Stimulated activated CD4-positive, alpha-beta T cell treated with anti-CD3 and anti-CD28 coated beads, Interleukin-4, amount 100 ng/mL, for 24 hours (primary cell): Measurements from ENCODE around the gene HSD17B3.
A peak's percentile ranks its signal among the peaks of the same experiment; 100 is the strongest.
"Not testable (repeated sequence)": the region's sequence is repeated elsewhere in the genome, so short reads cannot be mapped to it uniquely, and the experiment has no call there.

Experiments
- DNase-seq: peaks from one replicate; pipeline ENCODE4 v3.0.0-alpha.2; 2020

Gene HSD17B3

GRCh38 chr9:96302021-96302420 is at the start of gene HSD17B3:
HSD17B3 (minus strand) TSS chr9:96302176; CDS start chr9:96302104, 72 bp downstream.
- no peak for DNase-seq

DNA sequence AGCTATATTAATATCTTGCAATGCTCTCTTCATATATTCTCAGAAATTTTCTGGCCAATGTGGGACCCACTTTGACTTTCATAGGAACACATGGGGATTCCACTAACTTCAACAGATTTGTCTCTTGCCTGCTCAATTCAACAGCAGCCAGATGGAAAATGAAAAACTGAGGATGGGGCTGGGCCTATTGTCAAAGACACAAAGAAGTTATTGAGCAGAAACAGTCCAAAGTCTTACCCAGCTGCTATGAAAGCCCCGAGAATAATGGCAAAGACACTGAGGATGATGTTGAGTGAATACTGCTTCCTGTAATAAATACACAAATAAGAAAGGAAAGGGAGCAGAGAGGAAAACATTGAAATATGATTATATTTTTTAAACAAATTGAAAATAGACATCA is 48.9 kb upstream of the HSD17B3 start:
- DNase-seq = no peak

DNA sequence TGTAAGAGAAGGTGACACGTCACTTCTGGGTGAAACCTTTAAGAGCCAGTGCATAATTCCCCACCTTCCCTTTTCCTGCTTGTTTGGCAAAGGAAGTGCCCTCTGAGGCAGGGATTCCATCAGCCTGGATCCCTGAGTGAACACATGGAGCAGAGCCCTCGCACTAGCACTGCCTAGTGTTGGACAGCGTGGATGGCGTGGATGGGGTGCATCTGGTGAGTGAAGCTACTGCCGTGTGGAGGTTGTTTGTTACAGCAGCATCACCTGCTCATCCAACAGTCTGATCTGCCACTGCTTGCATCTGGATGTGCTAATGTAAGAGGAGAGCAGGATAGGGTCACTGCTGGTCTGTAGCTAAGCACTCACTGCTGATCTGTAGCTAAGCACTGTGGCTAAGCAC is 46.3 kb upstream of the HSD17B3 start:
- DNase-seq = no peak

GRCh38 chr9:96345551-96345950 is 43.6 kb upstream of the HSD17B3 start:
- no peak for DNase-seq

- no peak for DNase-seq
Measured at GRCh38 chr9:96344458-96345180, 42.6 kb upstream of the HSD17B3 start.

DNA sequence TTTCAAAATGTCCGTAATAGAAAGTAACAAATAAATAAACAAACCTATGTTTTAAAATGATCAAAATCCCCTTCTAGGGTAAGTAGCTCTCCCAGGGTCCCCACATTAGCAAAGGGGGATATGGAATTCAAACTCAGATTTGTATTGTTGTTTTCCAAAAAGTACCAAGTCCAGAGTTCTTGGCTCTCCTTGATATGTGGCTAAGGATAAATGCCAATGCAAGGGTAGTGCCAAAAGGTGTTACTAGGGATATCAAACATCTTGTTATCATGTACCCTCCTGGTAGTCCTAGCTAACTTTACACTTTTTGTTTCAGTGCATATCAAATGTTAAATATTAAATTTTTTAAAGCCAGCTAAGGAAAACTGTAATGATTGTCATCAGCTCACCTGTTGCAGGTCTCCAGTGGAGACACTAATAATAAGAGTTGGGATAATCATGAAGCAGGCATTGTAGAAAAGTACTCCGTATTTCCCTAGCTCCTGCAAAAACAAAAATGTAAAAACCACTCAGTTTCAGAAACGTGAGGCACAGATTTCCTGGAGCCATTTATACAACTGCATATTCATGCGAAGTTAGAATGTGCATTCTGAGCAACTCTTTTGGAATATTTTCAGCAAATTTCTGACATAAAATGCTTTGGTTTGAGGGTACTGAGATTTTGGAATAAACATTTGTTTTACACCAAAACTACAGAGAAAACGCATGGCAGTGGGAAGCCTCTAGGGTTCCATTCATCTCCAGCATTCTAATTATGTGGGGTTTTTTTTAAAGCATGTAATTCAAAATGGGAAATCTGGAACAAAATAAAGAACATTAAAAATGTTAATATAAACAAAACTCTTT is 41.8 kb upstream of the HSD17B3 start:
- no peak for DNase-seq

DNA sequence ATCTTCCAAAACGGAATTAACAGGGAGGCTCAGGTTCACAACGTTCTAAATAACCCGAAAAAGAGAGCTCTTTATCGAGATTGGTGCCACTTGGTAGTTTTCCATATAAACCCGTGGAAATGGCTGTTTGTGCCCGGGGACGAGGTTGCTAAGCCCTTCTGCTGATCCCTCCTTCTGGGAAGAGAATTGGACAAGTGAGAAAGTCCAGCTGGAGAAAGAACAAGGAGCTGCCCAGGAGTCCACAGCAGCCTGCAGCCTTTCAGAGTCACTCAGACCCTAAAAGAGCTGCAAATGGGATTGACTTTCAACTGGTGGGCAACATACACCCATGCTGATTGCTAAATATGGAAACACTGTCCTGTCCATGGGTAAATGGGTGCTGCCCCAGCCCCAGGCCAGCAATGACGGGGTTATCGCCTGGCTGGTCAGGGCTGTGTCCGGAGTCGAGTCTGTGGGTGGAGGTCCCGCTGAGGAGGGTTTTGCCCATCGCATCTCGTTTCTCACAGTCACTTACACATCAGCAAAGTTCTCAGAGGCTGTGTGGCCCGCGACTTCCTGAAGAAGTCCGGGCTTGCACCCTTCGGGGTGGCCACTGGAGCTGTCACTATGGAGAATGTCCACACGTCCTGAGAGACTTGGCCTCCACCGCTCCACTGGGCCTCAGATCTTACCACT is 40.7 kb upstream of the HSD17B3 start:
- no peak for DNase-seq

DNA sequence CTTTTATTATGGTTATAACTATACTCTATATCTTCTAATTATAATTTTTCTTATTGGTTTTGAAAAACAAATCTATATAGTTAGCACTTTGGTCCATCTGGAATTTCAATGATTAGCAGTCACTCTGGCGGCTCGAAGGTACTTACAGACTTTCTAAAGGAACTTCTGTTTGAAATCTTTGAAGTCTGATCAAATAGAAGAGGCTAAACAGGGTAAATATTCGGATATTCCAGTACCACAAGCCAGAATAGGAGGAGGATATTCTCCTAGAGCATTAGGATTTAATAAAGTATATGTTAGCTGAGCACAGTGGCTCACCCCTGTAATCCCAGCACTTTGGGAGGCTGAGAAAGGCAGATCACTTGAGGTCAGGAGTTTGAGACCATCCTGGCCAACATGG is 38.7 kb upstream of the HSD17B3 start:
- no peak for DNase-seq

- no peak for DNase-seq
Measured at GRCh38 chr9:96338299-96338698, 36.3 kb upstream of the HSD17B3 start.

DNA sequence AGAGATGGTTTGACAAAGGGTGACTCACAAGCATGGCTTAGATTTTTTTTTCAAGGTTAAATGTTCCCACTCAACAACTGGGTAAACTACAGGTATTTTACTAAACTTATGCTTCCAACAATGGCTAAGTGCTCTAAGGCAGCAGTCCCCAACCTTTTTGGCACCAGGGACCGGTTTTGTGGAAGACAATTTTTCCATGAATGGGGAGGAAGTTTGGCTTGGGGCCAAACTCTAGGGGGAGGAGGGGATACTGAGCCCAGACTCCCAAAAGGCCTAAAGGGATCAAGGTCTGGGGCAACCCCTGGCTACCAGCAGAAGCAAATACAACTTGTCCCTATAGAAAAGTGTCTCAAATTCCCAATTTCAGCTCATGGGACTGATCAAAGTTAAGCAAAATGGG is 32.0 kb upstream of the HSD17B3 start:
- DNase-seq = no peak

DNA sequence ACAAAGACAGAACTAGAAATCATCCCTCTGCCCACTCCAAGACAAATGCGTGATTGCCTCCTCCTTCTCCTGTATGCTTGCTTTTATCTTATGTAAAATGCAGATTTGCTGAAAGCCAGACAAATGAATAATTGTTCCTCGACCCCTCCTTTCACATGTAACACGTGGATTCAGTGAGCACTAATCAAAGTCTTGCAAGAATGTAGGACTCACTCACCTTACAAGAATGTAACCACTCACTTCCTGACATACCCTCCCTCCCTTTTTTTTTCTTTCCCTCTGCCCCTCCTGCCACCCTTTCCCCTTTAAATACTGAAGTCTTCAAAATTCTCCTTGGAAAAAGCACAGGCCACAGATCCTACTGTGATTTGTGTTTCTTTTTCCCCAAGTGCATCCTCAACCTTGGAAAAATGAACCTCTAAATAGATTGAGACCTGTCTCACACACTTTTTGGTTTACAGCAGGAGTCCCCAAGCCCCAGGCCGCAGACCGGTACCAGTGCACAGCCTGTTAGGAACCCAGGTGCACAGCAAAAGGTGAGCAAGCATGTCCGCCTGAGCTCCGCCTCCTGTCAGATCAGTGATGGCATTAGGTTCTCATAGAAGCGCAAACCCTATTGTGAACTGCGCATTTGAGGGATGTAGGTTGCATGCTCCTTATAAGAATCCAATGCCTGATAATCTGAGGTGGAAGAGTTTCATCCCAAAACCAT is 29.4 kb upstream of the HSD17B3 start:
- no peak for DNase-seq

GRCh38 chr9:96327694-96328352 is 25.8 kb upstream of the HSD17B3 start:
- peak; percentile 60 for DNase-seq

DNA sequence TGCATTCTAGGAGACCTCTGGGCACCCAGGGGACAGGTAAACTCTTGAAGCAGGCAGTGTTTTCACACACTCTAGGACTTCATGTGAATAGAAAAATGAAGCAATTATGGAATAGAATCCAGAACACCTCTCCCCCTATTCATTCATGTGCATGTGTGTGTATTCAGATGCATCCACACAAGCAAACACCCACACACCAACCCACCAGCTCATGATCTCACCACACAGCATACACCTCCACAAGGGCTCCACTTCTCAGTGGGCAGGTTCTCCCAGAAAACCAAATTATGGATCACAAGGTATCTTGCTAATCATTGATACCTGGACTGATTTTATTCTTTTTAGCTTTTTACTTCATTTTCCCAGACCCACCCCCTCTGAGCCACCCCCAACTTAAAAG is 21.2 kb upstream of the HSD17B3 start:
- no peak for DNase-seq

- DNase-seq = not testable (repeated sequence)
Measured at GRCh38 chr9:96322736-96323135, 20.8 kb upstream of the HSD17B3 start.

DNA sequence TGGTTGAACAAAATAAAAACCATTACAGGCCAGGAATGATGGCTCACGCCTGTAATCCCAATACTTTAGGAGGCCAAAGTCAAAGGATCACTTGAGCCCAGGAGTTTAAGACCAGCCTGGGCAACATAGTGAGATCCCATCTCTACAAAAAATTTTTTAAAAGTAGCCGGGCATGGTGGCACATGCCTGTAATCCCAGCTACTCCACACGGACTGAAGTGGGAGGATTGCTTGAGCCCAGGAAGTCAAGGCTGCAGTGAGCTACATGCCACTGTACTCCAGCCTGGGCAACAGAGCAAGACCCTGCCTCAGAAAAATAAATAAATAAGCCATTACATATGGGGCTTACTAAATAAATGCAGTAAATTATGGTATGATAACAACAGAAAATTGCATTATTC is 20.2 kb upstream of the HSD17B3 start:
- DNase-seq = not testable (repeated sequence)

GRCh38 chr9:96321515-96321914 is 19.5 kb upstream of the HSD17B3 start:
- no peak for DNase-seq

DNA sequence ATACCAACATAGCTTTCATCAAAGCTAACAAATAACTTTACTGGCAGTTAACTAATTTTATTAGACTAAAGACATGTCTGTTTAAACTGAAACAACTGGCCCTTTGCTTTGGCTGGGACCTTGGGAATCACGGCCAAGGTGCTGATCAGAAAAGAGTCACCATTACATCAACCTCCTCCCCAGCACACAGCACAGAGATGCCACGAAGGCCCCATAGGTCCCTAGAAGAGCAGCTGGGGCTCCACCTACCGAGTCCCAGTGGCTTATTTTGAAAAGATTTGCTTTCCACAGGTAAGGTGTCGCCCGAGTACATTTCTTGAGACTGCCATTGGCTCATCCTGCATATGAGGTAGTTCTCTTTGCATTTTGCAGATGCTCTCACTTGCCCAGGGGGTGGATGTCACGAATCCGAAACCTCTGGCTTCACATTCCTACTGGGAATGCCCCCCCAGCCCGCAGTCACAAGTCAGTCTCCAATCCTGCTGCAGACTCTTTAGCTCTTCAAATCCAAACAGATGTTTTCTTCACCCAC is 18.8 kb upstream of the HSD17B3 start:
- no peak for DNase-seq

- no peak for DNase-seq
Measured at GRCh38 chr9:96318921-96319565, 17.1 kb upstream of the HSD17B3 start.

DNA sequence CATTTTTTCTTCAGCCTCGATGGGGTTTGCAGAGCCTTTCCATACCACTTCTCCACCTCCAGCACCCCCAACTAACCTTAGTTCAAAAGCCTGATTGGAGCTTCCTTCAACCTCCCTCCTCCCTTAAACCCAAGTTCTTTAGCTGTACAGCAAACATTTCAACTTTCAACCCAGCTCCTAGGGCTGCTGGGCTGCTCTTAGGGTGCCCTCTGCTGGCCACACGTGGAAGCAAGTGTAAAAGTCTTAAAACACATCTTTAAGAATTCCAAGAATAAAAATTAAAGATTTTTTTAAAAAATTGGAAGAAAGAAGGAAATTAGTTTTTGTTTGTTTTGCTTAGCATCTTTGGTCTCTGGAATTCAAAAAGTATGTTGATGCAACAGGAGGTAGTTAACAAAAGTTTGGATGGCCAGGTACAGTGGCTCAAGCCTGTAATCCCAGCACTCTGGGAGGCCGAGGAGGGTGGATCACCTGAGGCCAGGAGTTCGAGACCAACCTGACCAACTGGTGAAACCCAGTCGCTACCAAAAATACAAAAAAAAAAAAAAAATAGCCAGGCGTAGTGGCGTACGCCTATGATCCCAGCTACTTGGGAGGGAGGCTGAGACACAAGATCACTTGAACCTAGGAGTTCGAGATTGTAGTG is 15.5 kb upstream of the HSD17B3 start:
- peak; percentile 10 for DNase-seq

DNA sequence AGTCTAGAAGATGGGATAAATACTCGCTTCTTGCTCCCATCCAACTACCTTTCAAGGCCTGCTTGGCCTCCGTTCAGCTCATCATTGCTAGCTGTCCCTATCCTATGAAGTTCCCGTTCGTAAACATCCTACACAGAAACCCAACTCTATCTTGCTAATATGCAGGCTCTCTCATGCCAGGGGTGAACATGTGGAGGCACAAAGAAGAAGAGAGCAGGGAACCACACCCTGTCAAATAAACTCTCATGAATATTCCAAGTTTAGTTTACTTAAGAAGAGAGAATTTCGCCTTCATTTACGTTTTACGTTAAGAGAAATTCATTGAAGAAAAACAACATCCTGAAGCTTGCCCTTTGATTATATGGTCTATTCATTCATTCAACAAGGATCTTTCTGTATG is 7.9 kb upstream of the HSD17B3 start:
- no peak for DNase-seq

DNA sequence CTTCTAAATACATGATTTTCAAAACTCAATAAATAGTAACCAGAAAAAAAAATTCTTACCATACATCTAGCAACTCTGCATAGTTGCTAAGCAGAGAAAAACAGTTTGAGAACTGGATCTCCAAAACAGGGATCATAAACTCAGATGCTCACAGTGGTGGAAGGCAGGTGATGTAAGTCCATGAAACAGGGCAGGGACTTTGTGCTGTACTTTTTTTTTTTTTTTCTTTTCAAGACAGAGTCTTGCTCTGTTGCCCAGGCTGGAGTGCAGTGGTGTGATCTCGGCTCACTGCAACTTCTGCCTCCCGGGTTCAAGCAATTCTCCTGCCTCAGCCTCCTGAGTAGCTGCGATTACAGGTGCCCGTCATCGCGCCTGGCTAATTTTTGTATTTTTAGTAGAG is 5.0 kb upstream of the HSD17B3 start:
- not testable (repeated sequence) for DNase-seq
